ENCODE measurements around the gene RPL7L1. TPM values are rescaled to one million over a fixed set of nuclear protein-coding genes. Genes with fewer than 3 reads are reported as not detected.

The RPL7L1 gene
- total RNA-seq, 1 donor from 2014 or later = 42.2 TPM

- peaks cover 11% of the 10 kb centered on the region for H3K27me3 ChIP-seq (ENCODE audit: low read depth)
- peak within 1 kb of the TSS; percentile 95 for H3K27ac ChIP-seq (replicated peaks)
- intact Hi-C loops (cut with micrococcal nuclease) = no loop called here
- no peaks in the 10 kb centered on the region for H3K9me3 ChIP-seq (replicated peaks)
- H3K36me3 ChIP-seq = peaks cover 3% of the 10 kb centered on the region
- H3K4me3 ChIP-seq = peak within 1 kb of the TSS; percentile 82
- TF ChIP-seq CTCF (IDR thresholded peaks at IDR 0.05; ENCODE audit: borderline replicate concordance) = no peak
- H3K4me1 ChIP-seq = peaks cover 41% of the 10 kb centered on the region
- DNase-seq = peak; percentile 93
Measured at GRCh38 chr6:42928986-42929820, 49.8 kb downstream of the RPL7L1 start, which contains the start of gene CNPY3. Gene CNPY3, plus strand, starts transcription at chr6:42929480. Its CDS starts 91 bp downstream, at chr6:42929571.

GRCh38 chr6:42929821-42930360 is 50.5 kb downstream of the RPL7L1 start:
- Histone ChIP-seq H3K36me3 (peaks cover 9% of the 10 kb centered on the region), H3K27me3 (ENCODE audit: low read depth) (peaks cover 8% of the 10 kb centered on the region), H3K9me3 (replicated peaks) (no peaks in the 10 kb centered on the region), H3K4me1 (peaks cover 41% of the 10 kb centered on the region), H3K27ac (replicated peaks) (peak overlapping the region; percentile 95), H3K4me3 (peak overlapping the region; percentile 82)
- no peak for TF ChIP-seq CTCF (IDR thresholded peaks at IDR 0.05; ENCODE audit: borderline replicate concordance)
- intact Hi-C loops (cut with micrococcal nuclease) = no loop called here
- DNase-seq = no peak

- DNase-seq = no peak
- H3K4me1 ChIP-seq = peaks cover 41% of the 10 kb centered on the region
- H3K36me3 ChIP-seq = peaks cover 33% of the 10 kb centered on the region
- intact Hi-C loops (cut with micrococcal nuclease) = no loop called here
- no peaks in the 10 kb centered on the region for H3K9me3 ChIP-seq (replicated peaks)
- no peak for TF ChIP-seq CTCF (IDR thresholded peaks at IDR 0.05; ENCODE audit: borderline replicate concordance)
- no peaks in the 10 kb centered on the region for H3K27me3 ChIP-seq (ENCODE audit: low read depth)
- no peak overlapping the region for H3K27ac ChIP-seq (replicated peaks)
- no peak overlapping the region for H3K4me3 ChIP-seq
Measured at GRCh38 chr6:42932412-42932811, 53.0 kb downstream of the RPL7L1 start.

- no peak for DNase-seq
- Histone ChIP-seq H3K36me3 (peaks cover 41% of the 10 kb centered on the region), H3K9me3 (replicated peaks) (no peaks in the 10 kb centered on the region), H3K4me1 (peaks cover 40% of the 10 kb centered on the region), H3K4me3 (no peak overlapping the region), H3K27ac (replicated peaks) (no peak overlapping the region), H3K27me3 (ENCODE audit: low read depth) (no peaks in the 10 kb centered on the region)
- intact Hi-C loops (cut with micrococcal nuclease) = no loop called here
- TF ChIP-seq CTCF (IDR thresholded peaks at IDR 0.05; ENCODE audit: borderline replicate concordance) = no peak
Measured at GRCh38 chr6:42933205-42933604, 53.8 kb downstream of the RPL7L1 start.

- H3K36me3 ChIP-seq = peaks cover 54% of the 10 kb centered on the region
- H3K9me3 ChIP-seq (replicated peaks) = no peaks in the 10 kb centered on the region
- H3K4me1 ChIP-seq = peaks cover 32% of the 10 kb centered on the region
- no peak for DNase-seq
- no peak overlapping the region for H3K27ac ChIP-seq (replicated peaks)
- no peak overlapping the region for H3K4me3 ChIP-seq
- TF ChIP-seq CTCF (IDR thresholded peaks at IDR 0.05; ENCODE audit: borderline replicate concordance) = no peak
- H3K27me3 ChIP-seq (ENCODE audit: low read depth) = no peaks in the 10 kb centered on the region
- intact Hi-C loops (cut with micrococcal nuclease) = no loop called here
Measured at GRCh38 chr6:42935322-42935721, 55.9 kb downstream of the RPL7L1 start.
